Femur (tissue), 1 donor: ENCODE data around the gene SFN.
"Not testable (repeated sequence)": the region's sequence is repeated elsewhere in the genome, so short reads cannot be mapped to it uniquely, and the experiment has no call there.

ENCODE experiments used
- DNase-seq: peaks from one replicate; pipeline ENCODE4 v3.0.0-alpha.2; 2017

Gene SFN

GRCh38 chr1:26874896-26875295, 11.9 kb downstream of the SFN start:
- DNase-seq, result no peak

GRCh38 chr1:26877326-26877725, 14.4 kb downstream of the SFN start:
- no peak for DNase-seq

- no peak for DNase-seq
These were observed 16.8 kb downstream of the SFN start for GRCh38 chr1:26879793-26880192.

- DNase-seq, result not testable (repeated sequence)
These were observed 18.7 kb downstream of the SFN start for GRCh38 chr1:26881611-26882010.

DNA sequence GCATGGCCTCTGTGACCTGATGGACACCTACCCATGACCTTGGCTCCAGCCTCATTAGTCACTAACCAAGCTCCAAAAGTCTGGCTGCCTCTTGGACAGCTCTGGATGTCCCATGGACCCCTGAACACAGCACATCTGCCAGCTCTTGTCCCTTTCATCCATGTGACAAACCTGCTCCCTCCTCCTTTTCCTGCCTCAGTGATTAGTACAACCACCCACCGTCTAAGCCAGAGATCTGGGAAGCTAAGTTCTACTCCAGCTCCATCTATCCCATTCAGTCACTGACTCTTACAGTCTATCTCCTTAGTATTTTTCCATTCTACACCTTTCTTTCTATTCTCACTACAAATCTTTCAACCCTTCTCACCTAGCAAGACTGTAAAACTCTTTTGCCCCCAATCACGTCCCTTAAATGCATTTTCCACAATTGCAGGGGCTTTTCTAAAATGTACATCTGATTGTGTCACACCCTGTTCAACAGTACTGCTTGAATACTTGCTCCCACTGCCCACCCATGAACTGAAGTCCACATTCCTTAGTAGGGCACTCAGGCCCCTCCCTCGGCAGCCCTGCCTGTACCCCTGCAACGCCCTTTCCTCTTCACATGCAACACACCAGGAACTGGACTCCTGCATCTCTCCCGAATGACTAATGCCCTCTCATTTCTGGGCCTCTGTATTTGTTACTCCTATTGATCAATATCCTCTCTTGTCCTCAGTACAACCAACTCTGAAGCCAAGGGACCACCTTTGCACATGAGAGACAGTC, 19.9 kb downstream of the SFN start:
- no peak for DNase-seq

DNA sequence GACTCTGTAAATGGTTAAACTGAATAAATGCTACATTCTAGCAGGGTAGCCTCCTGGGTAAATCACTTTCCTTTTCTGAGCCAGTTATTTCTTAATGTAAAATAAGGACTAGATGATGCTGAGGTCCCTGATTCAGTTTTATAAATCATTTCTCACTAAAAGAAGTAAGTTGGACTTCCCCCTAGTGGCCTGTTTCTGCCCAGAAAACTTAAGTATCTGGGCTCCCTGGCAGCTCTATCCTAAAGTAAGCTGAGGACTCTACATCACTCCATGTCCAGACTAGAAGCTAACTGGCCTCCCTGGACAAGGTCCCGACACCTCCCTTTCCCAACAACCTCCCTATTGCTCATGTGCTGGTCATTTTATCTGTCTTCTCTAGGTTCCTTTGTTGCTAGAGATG, 24.2 kb downstream of the SFN start:
- no peak for DNase-seq

DNA sequence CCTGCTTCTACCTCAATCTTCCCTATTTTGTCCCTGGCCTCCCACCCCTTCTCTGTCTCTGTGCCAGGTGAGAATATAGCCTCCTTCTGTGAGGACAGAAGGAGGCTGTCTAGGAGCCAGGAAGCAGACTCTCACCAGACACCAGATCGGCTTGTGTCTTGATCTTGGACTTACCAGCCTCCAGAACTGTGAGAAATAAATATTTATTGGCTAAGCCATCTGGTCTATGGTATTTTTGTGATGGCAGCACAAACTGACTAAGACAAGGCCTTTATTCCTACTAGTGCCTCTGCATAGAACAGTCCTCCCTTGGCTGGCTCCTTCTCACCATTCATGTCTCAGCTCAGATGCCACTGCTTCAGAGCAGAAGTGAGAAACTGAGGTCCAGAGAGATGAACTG, 25.3 kb downstream of the SFN start:
- DNase-seq, result no peak

- peak; percentile 90 for DNase-seq
These were observed 26.9 kb downstream of the SFN start, which contains the start of gene GPN2 for GRCh38 chr1:26889551-26890466. Gene GPN2, minus strand, starts transcription at chr1:26890283. Its CDS starts 187 bp downstream, at chr1:26890096.

- no peak for DNase-seq
These were observed 27.5 kb downstream of the SFN start for GRCh38 chr1:26890467-26890796.

DNA sequence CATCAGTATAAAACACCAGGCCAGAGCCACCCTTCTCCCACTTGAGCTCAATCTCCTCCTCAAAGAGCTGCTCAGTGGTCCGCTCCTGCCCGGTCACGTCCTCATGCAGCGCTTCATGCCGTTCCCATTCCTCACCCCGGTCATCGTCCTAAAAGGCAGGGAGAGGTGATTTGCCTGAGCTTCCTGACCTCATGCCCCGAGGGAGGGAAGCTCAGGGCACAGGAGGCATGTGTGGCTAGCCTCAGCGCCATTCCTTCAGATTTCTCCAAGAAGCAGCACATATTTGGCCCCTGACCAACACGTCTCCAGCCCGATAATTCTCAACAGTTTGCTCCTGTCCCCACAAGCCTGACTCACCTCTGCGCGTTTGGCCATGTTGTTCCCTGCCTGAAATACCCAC, 31.3 kb downstream of the SFN start:
- DNase-seq, result no peak

DNA sequence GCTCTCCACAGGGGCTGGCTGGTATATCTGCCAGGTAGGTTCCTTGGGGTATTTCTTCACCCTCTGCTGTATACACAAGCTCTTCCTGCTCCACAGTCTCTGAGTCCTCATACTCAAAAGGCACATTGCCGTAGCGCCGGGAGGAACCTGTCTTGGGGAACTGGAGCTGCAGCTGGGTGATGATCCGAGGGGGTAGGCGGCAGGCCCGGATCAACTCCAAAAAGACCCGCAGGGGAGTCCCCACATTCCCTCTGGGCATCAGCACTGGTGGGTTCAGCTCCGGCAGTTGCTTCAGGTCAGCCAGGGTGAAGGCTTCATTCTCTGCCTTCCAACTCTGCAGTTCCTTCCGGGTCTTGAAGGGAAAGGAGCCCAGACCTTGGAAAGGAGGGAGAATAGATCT, 34.4 kb downstream of the SFN start:
- DNase-seq, result no peak

DNA sequence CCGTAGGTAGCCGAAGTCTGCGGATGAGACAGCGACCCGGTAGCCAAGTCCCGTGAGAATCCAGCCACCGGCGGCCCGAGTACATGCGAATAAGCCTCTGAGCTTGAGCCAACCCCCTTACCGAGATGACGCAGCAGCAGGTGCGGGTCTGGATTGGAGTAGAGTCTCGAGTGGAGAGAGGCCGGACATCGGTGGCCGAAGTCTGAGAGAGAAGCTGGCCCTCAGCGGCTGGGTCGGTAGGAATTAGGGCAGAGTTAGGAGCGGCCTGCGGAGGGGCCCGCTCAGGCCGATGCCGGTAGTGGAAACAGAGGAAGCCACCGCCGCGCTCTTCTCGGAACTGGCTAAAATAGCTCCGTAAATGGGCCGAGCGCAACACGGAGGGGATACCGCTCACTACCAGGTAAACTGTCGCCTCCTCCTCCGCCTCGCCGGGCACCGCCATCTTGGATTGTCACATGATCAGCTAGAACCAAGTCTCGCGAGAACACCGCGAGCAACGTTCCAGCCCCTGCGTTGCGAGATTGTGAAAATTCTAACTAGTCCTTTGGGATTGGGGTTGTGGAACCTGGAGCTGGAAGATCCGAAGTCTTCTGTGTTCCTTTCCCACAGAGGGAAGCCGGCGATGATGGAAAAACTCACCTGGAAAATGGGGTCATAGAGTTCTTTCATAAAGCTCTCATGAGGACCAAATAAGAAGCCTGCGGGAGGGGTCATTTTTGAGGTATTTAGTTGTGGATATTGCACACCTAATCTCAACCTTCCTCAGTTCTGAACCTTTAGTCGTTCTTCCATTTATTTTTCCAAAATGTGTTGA, 37.3 kb downstream of the SFN start, which contains the start of gene GPATCH3:
TSS of gene GPATCH3 (minus strand) at position 467 of the 814 bp plus-strand sequence. CDS start at position 442, 25 bp downstream.
- peak; percentile 93 for DNase-seq

- DNase-seq, result no peak
These were observed 38.0 kb downstream of the SFN start for GRCh38 chr1:26900815-26901511.

DNA sequence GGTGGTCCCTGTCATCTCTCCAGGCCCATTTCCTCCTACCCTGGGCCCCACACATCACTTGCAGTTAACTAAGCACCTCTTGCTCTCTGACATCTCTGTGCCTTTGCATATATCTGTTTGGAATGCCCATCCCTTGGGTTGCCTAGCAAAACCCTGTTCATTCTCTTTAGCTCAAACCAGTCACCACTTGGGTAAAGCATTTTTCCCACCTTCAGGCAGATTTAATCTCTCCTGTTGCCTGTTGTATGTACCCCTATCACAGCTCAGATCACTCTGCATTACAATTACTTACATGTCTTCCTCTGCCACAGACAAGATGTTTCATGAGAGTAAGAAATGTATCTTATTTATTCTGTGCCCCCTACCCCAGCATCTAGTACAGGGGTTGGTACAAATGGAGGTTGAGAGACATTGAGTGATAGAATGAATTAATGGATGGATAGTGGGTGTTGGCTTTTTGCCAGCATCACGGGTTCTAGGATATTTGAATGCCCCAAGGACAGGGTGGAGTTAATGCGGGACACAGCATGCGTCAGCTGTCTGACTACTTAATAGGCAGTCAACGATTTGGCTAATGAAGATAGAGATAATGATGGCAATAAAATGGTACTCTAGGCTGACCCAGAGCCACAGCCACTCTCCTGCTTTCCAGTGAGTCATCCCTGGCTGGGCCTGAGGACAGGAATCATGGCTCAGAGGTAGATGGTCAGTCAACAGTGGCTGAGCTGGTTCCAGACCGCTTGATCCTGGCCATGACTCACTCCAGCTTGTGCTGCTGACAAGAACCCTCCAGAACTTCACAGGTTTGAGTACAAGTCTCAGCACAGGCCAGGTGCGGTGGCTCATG, 44.3 kb downstream of the SFN start:
- no peak for DNase-seq

- DNase-seq, result no peak
These were observed 47.0 kb downstream of the SFN start for GRCh38 chr1:26909951-26910342.

DNA sequence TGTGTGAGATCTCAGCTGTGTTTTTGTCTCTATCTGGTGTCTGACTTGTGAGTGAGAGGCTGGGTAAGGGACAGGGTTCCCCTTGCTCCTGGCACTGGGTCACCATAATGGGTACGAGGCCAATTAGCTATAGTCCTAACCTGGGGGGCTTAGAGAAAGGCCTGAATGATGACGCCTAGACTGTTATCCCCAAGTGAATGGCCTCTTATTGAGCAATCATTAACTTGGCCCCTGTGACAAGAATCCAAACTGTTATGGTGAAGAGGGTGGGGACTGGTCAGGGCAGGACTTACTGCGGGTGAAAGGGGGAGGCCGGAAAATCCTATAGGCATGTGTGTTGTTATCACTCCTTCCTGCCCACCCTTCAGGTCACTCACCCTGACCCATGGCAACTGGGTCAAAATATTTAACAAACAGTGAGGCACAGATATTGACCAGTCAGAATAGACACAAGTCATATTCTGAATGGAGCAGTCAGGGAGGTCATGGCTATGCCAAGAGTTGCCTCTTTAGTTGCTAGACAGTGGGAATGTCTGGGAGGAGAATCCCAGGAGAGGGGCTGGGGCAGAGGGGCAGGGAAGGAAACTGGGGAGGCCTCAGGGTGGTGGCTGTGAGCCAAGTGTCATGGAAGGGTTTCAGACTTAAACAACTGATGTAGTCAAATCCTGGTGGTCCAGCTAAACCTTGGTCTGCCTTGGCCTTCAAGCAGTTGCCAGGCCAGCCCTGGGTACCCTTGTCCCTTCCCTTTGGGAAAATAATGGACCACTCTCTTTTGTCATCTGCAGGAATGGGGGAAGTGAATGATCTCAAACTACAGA, 47.6 kb downstream of the SFN start:
- no peak for DNase-seq

GRCh38 chr1:26911399-26912146, 48.6 kb downstream of the SFN start:
- DNase-seq, result no peak

DNA sequence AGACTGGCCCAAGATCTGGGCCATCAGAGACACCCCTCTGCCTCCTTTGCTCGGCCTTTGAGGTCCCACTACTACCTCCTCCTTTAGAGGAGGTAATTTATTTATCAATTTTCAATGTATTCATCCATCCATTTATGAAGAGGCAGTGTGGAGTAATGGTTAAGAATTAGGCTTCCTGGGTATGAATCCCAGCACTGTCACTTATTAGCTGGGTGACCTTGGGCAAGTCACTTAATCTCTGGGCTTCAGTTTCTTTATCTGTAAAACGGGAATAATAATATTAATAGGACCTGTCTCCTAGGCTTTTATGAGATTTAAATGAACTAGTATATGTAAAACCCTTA, 49.2 kb downstream of the SFN start:
- DNase-seq, result no peak

- no peak for DNase-seq
These were observed 50.4 kb downstream of the SFN start for GRCh38 chr1:26913389-26913753.
